ENCODE measurements around the gene LRP5. TPM values are rescaled to one million over a fixed set of nuclear protein-coding genes. Genes with fewer than 3 reads are reported as not detected.
A peak's percentile ranks its signal among the peaks of the same experiment; 100 is the strongest.

The LRP5 gene
- total RNA-seq, 1 donor from 2014 or later = 162 TPM

- Mint-ChIP-seq H3K4me1 (ENCODE audit: unreplicated experiment) (peaks cover 2% of the 10 kb centered on the region), H3K27me3 (ENCODE audit: unreplicated experiment) (no peaks in the 10 kb centered on the region), H3K27ac (ENCODE audit: unreplicated experiment) (no peak overlapping the region), H3K4me3 (ENCODE audit: unreplicated experiment) (no peak overlapping the region), H3K36me3 (ENCODE audit: unreplicated experiment) (peaks cover 25% of the 10 kb centered on the region), H3K9me3 (ENCODE audit: unreplicated experiment) (no peaks in the 10 kb centered on the region)
- peak; percentile 80 for DNase-seq (ENCODE audit: extremely low spot score, unreplicated experiment)
- TF ChIP-seq, protein P1, sequence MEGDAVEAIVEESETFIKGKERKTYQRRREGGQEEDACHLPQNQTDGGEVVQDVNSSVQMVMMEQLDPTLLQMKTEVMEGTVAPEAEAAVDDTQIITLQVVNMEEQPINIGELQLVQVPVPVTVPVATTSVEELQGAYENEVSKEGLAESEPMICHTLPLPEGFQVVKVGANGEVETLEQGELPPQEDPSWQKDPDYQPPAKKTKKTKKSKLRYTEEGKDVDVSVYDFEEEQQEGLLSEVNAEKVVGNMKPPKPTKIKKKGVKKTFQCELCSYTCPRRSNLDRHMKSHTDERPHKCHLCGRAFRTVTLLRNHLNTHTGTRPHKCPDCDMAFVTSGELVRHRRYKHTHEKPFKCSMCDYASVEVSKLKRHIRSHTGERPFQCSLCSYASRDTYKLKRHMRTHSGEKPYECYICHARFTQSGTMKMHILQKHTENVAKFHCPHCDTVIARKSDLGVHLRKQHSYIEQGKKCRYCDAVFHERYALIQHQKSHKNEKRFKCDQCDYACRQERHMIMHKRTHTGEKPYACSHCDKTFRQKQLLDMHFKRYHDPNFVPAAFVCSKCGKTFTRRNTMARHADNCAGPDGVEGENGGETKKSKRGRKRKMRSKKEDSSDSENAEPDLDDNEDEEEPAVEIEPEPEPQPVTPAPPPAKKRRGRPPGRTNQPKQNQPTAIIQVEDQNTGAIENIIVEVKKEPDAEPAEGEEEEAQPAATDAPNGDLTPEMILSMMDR (IDR thresholded peaks at IDR 0.05) = no peak
Observed at GRCh38 chr11:68448604-68449011, 136.2 kb downstream of the LRP5 start.

DNA sequence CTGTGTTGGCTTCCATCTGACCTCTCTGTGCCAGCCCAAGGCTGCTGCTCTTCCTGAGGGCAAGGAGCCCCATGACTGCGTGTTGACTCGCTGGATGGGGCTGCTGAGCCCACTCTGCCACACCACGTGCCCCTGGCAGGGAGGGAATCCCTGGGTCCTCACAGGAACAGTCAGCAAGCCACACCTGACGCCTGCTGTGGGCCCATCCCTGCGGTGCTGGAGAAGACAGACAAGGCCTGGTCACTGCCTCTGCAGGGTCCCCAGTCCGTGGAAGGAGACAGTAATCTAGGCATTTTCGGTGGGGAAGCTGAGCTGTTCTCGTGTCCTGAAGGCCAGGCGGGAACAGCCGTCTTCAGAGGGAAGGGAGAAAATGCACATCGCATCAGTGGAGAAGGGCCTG, 137.6 kb downstream of the LRP5 start:
- no peaks in the 10 kb centered on the region for H3K9me3 Mint-ChIP-seq (ENCODE audit: unreplicated experiment)
- TF ChIP-seq, protein P1 (IDR thresholded peaks at IDR 0.05) = no peak
- peaks cover 3% of the 10 kb centered on the region for H3K4me1 Mint-ChIP-seq (ENCODE audit: unreplicated experiment)
- H3K27ac Mint-ChIP-seq (ENCODE audit: unreplicated experiment) = no peak overlapping the region
- H3K27me3 Mint-ChIP-seq (ENCODE audit: unreplicated experiment) = no peaks in the 10 kb centered on the region
- no peak overlapping the region for H3K4me3 Mint-ChIP-seq (ENCODE audit: unreplicated experiment)
- no peak for DNase-seq (ENCODE audit: extremely low spot score, unreplicated experiment)
- peaks cover 23% of the 10 kb centered on the region for H3K36me3 Mint-ChIP-seq (ENCODE audit: unreplicated experiment)

GRCh38 chr11:68450711-68451110, 138.3 kb downstream of the LRP5 start:
- TF ChIP-seq, protein P1 (IDR thresholded peaks at IDR 0.05) = no peak
- Mint-ChIP-seq H3K27me3 (ENCODE audit: unreplicated experiment) (no peaks in the 10 kb centered on the region), H3K9me3 (ENCODE audit: unreplicated experiment) (no peaks in the 10 kb centered on the region), H3K4me1 (ENCODE audit: unreplicated experiment) (peaks cover 10% of the 10 kb centered on the region), H3K27ac (ENCODE audit: unreplicated experiment) (no peak overlapping the region), H3K36me3 (ENCODE audit: unreplicated experiment) (peaks cover 23% of the 10 kb centered on the region), H3K4me3 (ENCODE audit: unreplicated experiment) (no peak overlapping the region)
- DNase-seq (ENCODE audit: extremely low spot score, unreplicated experiment) = no peak

DNA sequence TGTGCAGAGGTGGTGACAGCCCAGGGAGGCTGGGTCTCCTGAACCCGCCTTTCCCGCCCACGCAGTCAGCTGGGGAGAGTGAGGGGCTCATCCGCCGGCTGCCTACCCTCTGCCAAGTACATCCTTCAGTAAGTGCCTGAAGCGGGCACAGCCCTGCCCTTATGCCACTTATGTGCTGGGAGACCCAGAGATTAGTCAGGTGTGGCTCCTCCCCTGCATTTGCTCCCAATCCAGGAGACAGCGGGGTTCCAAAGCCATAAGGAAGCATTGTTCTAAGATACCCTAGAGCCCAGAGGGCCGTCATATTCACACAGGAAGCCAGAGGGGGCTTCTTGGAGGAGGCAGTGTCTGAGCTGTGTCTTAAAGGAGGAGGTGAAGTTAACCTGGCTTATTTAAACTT, 142.4 kb downstream of the LRP5 start:
- no peak for DNase-seq (ENCODE audit: extremely low spot score, unreplicated experiment)
- Mint-ChIP-seq H3K4me3 (ENCODE audit: unreplicated experiment) (no peak overlapping the region), H3K36me3 (ENCODE audit: unreplicated experiment) (peaks cover 4% of the 10 kb centered on the region), H3K27ac (ENCODE audit: unreplicated experiment) (no peak overlapping the region), H3K27me3 (ENCODE audit: unreplicated experiment) (no peaks in the 10 kb centered on the region), H3K9me3 (ENCODE audit: unreplicated experiment) (no peaks in the 10 kb centered on the region), H3K4me1 (ENCODE audit: unreplicated experiment) (peaks cover 16% of the 10 kb centered on the region)
- TF ChIP-seq, protein P1 (IDR thresholded peaks at IDR 0.05) = no peak

GRCh38 chr11:68455485-68455884, 143.1 kb downstream of the LRP5 start:
- Mint-ChIP-seq H3K9me3 (ENCODE audit: unreplicated experiment) (no peaks in the 10 kb centered on the region), H3K4me3 (ENCODE audit: unreplicated experiment) (no peak overlapping the region), H3K27ac (ENCODE audit: unreplicated experiment) (no peak overlapping the region), H3K36me3 (ENCODE audit: unreplicated experiment) (no peaks in the 10 kb centered on the region), H3K27me3 (ENCODE audit: unreplicated experiment) (no peaks in the 10 kb centered on the region), H3K4me1 (ENCODE audit: unreplicated experiment) (peaks cover 18% of the 10 kb centered on the region)
- TF ChIP-seq, protein P1 (IDR thresholded peaks at IDR 0.05) = no peak
- DNase-seq (ENCODE audit: extremely low spot score, unreplicated experiment) = no peak

Data from osteocyte (in vitro differentiated cells).